Prostate gland (tissue), 2 donors: ENCODE measurements around the gene DDX28. TPM values are rescaled to one million over a fixed set of nuclear protein-coding genes. Genes with fewer than 3 reads are reported as not detected.

Experiments
- DNase-seq: peaks from one replicate; pipeline ENCODE4 v3.0.0-alpha.2; 2019; ENCODE audit warnings: low spot score
- H3K27ac ChIP-seq, 2 donors: fragments of 200-600 bp; sonication (generic); 2 replicates each; pipeline ENCODE4 v1.5.1; 2017 to 2019
- H3K27me3 ChIP-seq: fragments of 200-600 bp; sonication (generic); replicated peaks from 2 replicates; pipeline ENCODE4 v1.5.1; 2019; ENCODE audit not compliant: insufficient read depth
- H3K36me3 ChIP-seq, 2 donors: fragments of 200-600 bp; sonication (generic); 1 replicate in 1 of 2; 2 replicates in 1 of 2; pipeline versions ENCODE4 v1.5.1 to v1.8.1; 2017 to 2019
- H3K4me1 ChIP-seq: fragments of 200-600 bp; sonication (generic); replicated peaks from 2 replicates; pipeline ENCODE4 v1.5.1; 2019
- H3K4me3 ChIP-seq, 2 donors: fragments of 200-600 bp; sonication (generic); 2 replicates each; pipeline ENCODE4 v1.5.1; 2017 to 2019
- H3K9me3 ChIP-seq: fragments of 200-600 bp; sonication (generic); 2 replicates; pipeline ENCODE4 v1.5.1; 2017
- POLR2A ChIP-seq: fragments of 450-650 bp; IDR thresholded peaks from one replicate; pipeline ENCODE4 v1.6.1; 2016; ENCODE audit warnings: antibody characterized with exemption, mild to moderate bottlenecking
- POLR2AphosphoS5 ChIP-seq: sonication (generic); formaldehyde crosslinking; IDR thresholded peaks from one replicate; pipeline ENCODE4 v1.6.1; 2017; ENCODE audit warnings: antibody characterized with exemption
- WGBS: methylation state at CpG from one replicate; pipeline ENCODE4 v1.1.5; 2018; 5-methylcytosine and 5-hydroxymethylcytosine counted together
- intact Hi-C: fragments of 100-400 bp; cut with DNase I; formaldehyde crosslinking; loops from one replicate; pipeline ENCODE4 v1.14.2; 2022
- total RNA-seq, 2 donors: library from RNA; depleted of rRNA; stranded (reverse); fragments of >200 nt; gene quantifications; one replicate each; pipeline ENCODE4 v1.1.0, GENCODE V29; 2016
- TF ChIP-seq, protein P1 (sequence below), 4 experiments: fragments of 200-600 bp in 2 of 4; fragments of 450-650 bp in 2 of 4; sonication (generic) in 2 of 4; IDR thresholded peaks; 1 replicate in 3 of 4; 2 replicates in 1 of 4; pipeline ENCODE4 v1.5.1; 2016 to 2019; ENCODE audit warnings: antibody characterized with exemption in 4 of 4, mild to moderate bottlenecking in 2 of 4, moderate library complexity in 2 of 4

Gene DDX28
- total RNA-seq, 2 donors from 2014 or later = 7.1 to 16.5 TPM

DNA sequence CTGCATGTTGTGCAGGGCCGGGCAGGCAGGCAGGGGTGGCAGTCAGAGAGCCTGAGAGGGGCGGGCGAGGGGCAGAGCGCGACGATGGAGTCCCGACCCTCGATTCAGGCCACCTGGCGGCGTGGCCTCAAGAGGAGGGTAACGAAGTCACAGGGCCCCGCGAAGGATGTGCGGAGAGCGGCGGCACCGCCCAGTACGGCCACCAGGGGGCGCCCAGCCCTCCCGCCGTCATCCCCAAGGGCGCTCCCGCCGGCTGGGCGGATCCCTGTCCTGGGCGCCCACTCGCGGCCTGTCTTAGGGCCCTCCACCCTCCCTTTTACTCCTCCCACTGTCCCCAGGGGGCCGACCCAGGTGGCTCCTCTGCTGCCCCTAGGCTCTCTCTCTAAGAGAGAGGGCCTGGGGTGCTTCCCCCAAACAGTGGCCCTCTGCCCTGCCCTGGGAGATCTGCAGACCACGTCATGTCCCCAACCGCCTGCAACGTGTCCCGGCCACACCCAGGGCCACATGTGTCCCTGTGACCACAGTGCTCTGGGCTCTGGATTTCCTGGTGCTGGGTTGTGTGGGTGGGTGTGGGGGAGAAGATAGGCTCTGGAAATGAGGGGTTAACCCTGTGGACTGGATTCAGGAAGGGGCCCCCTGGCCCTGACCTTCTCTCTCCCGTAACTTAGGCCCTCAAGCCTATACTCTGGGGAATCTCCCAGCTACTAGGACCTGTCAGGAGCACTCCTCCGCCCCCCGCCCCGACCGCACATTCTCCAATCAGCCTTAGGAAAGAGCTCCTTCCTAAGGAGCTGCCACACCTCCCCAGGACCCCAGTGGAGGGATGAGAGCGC, 29.6 kb downstream of the DDX28 start:
- no peaks in the 10 kb centered on the region for H3K27me3 ChIP-seq
- peak; percentile 33 for TF ChIP-seq POLR2AphosphoS5
- TF ChIP-seq POLR2A = no peak
- TF ChIP-seq, protein P1, sequence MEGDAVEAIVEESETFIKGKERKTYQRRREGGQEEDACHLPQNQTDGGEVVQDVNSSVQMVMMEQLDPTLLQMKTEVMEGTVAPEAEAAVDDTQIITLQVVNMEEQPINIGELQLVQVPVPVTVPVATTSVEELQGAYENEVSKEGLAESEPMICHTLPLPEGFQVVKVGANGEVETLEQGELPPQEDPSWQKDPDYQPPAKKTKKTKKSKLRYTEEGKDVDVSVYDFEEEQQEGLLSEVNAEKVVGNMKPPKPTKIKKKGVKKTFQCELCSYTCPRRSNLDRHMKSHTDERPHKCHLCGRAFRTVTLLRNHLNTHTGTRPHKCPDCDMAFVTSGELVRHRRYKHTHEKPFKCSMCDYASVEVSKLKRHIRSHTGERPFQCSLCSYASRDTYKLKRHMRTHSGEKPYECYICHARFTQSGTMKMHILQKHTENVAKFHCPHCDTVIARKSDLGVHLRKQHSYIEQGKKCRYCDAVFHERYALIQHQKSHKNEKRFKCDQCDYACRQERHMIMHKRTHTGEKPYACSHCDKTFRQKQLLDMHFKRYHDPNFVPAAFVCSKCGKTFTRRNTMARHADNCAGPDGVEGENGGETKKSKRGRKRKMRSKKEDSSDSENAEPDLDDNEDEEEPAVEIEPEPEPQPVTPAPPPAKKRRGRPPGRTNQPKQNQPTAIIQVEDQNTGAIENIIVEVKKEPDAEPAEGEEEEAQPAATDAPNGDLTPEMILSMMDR (IDR thresholded peaks at IDR 0.05) = peak; percentile 94 to 98 (median 97)
- intact Hi-C loops = loop anchor here (5.0 kb wide), 1 partner anchor 234 kb away; no protein-coding TSS in a partner anchor
- no peaks in the 10 kb centered on the region for H3K9me3 ChIP-seq
- peaks cover 6% of the 10 kb centered on the region for H3K4me1 ChIP-seq
- DNase-seq = peak; percentile 44
- peak overlapping the region in 1 of 2 donors; percentile 9 for H3K27ac ChIP-seq
- H3K4me3 ChIP-seq = peak overlapping the region; percentile 18 to 21
- H3K36me3 ChIP-seq = no peaks in the 10 kb centered on the region
- WGBS = 23% methylated on average over 26 of the region's 39 CpGs

DNA sequence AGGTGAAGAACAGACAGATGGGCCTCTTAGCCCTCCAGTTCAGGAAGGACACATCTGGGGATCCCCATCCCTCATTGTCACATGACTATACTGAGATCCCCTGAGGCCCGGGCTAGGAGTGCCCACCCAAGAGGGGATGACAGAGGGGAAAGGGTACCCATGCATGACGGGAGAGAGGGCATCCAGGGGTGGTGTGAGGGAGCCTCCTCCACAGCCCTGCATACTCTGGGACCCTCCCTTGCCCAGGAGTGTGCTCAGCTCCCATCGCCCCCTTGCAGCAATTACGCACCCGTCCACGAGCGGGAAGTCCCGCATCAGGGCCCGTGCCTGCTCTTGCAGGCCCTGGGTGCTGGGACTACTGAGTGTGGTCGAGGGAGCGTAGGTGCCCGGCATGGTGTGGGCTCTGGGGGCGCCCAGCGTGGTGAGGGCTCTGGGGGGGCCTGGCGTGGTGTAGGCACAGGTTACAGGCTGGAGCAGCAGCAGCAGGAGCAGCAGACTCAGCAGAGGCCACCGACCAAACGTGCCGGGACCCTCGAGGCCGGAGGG, 30.3 kb downstream of the DDX28 start:
- intact Hi-C loops = loop anchor here (5.0 kb wide), 1 partner anchor 235 kb away; no protein-coding TSS in a partner anchor
- H3K36me3 ChIP-seq = no peaks in the 10 kb centered on the region
- no peak overlapping the region for H3K27ac ChIP-seq
- WGBS = 73% methylated on average over 19 of the region's 20 CpGs
- no peak overlapping the region for H3K4me3 ChIP-seq
- no peak for DNase-seq
- H3K4me1 ChIP-seq = peaks cover 6% of the 10 kb centered on the region
- no peaks in the 10 kb centered on the region for H3K27me3 ChIP-seq
- TF ChIP-seq POLR2A (no peak), POLR2AphosphoS5 (no peak)
- TF ChIP-seq, protein P1 (IDR thresholded peaks at IDR 0.05) = no peak
- no peaks in the 10 kb centered on the region for H3K9me3 ChIP-seq

DNA sequence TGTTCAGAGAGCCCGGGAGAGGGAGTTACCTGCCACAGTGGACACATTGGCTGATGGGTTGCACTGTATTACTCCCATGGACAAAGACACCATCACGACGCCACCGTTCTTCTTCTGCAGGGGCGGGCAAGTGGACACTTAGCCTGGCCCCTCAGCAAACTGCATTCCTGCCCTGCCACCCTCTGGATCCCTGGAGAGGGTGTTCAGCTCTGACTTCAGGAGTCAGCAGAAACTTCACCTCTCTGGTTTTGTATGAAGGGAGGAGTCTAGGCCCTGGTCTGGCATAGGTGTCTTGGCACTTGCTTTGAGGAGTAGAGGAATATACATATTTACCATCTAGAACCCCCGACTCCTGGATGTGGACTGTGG, 33.0 kb downstream of the DDX28 start:
- Histone ChIP-seq H3K4me3 (no peak overlapping the region), H3K27me3 (no peaks in the 10 kb centered on the region), H3K27ac (no peak overlapping the region), H3K4me1 (peaks cover 6% of the 10 kb centered on the region), H3K36me3 (no peaks in the 10 kb centered on the region), H3K9me3 (no peaks in the 10 kb centered on the region)
- no peak for DNase-seq
- no peak for TF ChIP-seq POLR2AphosphoS5
- TF ChIP-seq, protein P1 (IDR thresholded peaks at IDR 0.05) = no peak
- no peak for TF ChIP-seq POLR2A
- intact Hi-C loops = loop anchor here (5.0 kb wide), 1 partner anchor 237 kb away; no protein-coding TSS in a partner anchor
- 83% methylated on average over 6 of the region's 6 CpGs for WGBS

DNA sequence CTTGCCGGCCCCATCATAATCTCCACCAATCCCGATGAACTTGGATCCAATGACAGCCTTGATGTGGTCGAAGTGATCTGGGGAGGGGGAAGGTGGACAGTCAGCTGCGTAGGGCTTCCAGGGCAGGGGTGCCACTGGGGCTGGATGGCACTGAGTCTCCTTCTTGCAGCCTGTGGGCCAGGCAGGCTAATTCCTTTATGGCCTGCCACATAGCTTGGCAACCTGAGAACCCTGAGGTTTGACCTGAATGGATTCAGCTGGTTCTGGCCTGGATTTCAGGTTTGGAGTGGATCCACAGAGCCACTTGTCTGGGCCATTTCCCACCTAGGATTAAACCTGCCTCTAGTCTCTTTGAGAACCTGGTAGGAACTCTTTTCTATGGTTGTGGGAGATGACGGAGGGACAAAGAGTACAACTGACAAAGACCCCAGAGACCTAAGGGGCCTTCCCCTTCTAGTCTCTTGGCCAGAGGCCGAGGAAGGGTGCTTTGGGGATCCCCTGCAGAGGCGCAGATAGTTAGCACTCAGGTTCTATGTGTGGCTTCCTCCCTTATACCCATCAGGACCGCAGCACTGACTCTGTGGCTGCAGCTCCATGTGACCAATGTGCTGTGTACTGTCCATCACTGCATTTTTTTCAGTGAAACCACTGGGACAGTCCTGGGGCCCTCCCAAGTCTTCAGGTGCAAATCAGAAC, 33.6 kb downstream of the DDX28 start:
- Histone ChIP-seq H3K9me3 (no peaks in the 10 kb centered on the region), H3K4me1 (peaks cover 6% of the 10 kb centered on the region), H3K4me3 (no peak overlapping the region), H3K36me3 (no peaks in the 10 kb centered on the region), H3K27ac (no peak overlapping the region), H3K27me3 (no peaks in the 10 kb centered on the region)
- WGBS = 83% methylated on average over 8 of the region's 8 CpGs
- DNase-seq = no peak
- TF ChIP-seq POLR2AphosphoS5 (no peak), POLR2A (no peak)
- TF ChIP-seq, protein P1 (IDR thresholded peaks at IDR 0.05) = no peak
- intact Hi-C loops = loop anchor here (5.0 to 10.0 kb wide), 2 partner anchors 45 to 238 kb away; no protein-coding TSS in a partner anchor
